Tibial artery (tissue), 4 donors: Measurements from ENCODE around the gene EIF3D.

Source experiments
- DNase-seq, 2 donors: peaks; one replicate each; pipeline ENCODE4 v3.0.0-alpha.2; 2019
- H3K27ac ChIP-seq, 2 donors: fragments of 200-600 bp; sonication (generic) in 1 of 2; 1 replicate in 1 of 2; 2 replicates in 1 of 2; pipeline ENCODE4 v1.5.1; 2018 to 2019; ENCODE audit warnings: mild to moderate bottlenecking in 1 of 2
- H3K27me3 ChIP-seq, 2 donors: fragments of 200-600 bp; sonication (generic) in 1 of 2; one replicate each; pipeline versions ENCODE4 v1.5.1 to v1.6.0; 2016 to 2019
- H3K36me3 ChIP-seq, 3 donors: fragments of 200-600 bp; sonication (generic) in 2 of 3; one replicate each; pipeline ENCODE4 v1.5.1; 2016 to 2019; ENCODE audit warnings: mild to moderate bottlenecking in 2 of 3
- H3K4me1 ChIP-seq, 4 donors: fragments of 200-600 bp; sonication (generic) in 2 of 4; 1 replicate in 3 of 4; 2 replicates in 1 of 4; pipeline ENCODE4 v1.5.1; 2016 to 2019
- H3K4me3 ChIP-seq, 2 donors: fragments of 200-600 bp; sonication (generic) in 1 of 2; 1 replicate in 1 of 2; 2 replicates in 1 of 2; pipeline ENCODE4 v1.5.1; 2018 to 2019; ENCODE audit warnings: mild to moderate bottlenecking in 2 of 2
- H3K9me3 ChIP-seq, 3 donors: fragments of 200-600 bp; sonication (generic) in 1 of 3; one replicate each; pipeline ENCODE4 v1.5.1; 2016 to 2019
- intact Hi-C: fragments of 100-400 bp; cut with DNase I; formaldehyde crosslinking; loops from one replicate; pipeline ENCODE4 v1.15.0; 2023; ENCODE audit warnings: low total_unique reads
- TF ChIP-seq, protein P1 (sequence below), 2 experiments: fragments of 200-600 bp in 1 of 2; fragments of 450-650 bp in 1 of 2; IDR thresholded peaks; one replicate each; pipeline ENCODE4 v1.5.1; 2017 to 2019; ENCODE audit warnings: antibody characterized with exemption in 2 of 2, mild to moderate bottlenecking in 1 of 2, moderate library complexity in 1 of 2

Gene EIF3D

DNA sequence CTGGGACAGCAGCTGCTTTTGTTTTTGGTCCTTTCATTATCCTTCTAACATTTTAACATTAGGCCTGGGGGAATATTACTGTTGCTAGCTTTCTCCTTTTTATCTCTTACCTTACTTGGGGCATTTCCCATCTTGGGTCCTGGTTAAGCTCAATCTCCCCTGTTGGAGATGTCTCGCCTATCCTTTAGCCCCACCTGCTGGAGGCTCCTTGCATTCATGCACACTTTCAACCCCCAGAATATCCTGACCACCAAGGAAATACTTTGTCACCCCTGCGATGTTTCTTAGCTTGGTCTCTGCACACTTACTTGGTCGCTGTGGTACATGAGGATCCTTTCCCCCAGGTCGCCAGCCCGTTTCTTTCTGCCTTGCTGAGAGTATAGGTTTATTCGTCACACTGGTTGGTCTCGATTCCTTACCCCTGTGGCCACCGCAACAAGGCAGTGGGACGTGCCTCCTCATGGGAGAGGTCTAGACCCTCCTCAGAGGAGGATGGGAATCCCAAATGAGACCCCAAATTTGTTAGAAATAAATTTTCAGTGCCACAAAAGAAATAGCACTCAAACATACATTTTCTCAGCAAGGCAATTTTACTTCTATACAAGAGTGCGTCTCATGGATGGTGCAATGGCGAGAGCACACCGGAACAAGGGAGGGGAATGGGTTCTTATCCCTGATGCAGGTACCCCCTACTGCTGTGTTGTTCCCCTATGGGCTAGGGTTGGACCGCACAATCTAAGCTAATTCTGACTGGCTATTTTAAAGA, 42.2 kb downstream of the EIF3D start:
- Histone ChIP-seq H3K27me3 (no peaks in the 10 kb centered on the region), H3K27ac (no peak overlapping the region), H3K4me3 (no peak overlapping the region), H3K4me1 (peaks cover 0 to 5% (median 2%) of the 10 kb centered on the region in 4 donors), H3K9me3 (no peaks in the 10 kb centered on the region), H3K36me3 (peaks cover 7 to 32% (median 14%) of the 10 kb centered on the region in 3 donors)
- no peak for DNase-seq
- intact Hi-C loops = no loop called here
- TF ChIP-seq, protein P1, sequence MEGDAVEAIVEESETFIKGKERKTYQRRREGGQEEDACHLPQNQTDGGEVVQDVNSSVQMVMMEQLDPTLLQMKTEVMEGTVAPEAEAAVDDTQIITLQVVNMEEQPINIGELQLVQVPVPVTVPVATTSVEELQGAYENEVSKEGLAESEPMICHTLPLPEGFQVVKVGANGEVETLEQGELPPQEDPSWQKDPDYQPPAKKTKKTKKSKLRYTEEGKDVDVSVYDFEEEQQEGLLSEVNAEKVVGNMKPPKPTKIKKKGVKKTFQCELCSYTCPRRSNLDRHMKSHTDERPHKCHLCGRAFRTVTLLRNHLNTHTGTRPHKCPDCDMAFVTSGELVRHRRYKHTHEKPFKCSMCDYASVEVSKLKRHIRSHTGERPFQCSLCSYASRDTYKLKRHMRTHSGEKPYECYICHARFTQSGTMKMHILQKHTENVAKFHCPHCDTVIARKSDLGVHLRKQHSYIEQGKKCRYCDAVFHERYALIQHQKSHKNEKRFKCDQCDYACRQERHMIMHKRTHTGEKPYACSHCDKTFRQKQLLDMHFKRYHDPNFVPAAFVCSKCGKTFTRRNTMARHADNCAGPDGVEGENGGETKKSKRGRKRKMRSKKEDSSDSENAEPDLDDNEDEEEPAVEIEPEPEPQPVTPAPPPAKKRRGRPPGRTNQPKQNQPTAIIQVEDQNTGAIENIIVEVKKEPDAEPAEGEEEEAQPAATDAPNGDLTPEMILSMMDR (IDR thresholded peaks at IDR 0.05) = peak; percentile 66 to 69

GRCh38 chr22:36481393-36482168, 47.4 kb downstream of the EIF3D start, which contains the start of gene TXN2:
TSS of gene TXN2 (minus strand) at chr22:36481640. CDS start at chr22:36480837, 803 bp downstream.
- intact Hi-C loops = no loop called here
- Histone ChIP-seq H3K27me3 (no peaks in the 10 kb centered on the region), H3K4me3 (peak within 1 kb of the TSS; percentile 82 to 85), H3K36me3 (peaks cover 17 to 39% (median 33%) of the 10 kb centered on the region in 3 donors), H3K27ac (peak within 1 kb of the TSS; percentile 92 to 99), H3K9me3 (no peaks in the 10 kb centered on the region), H3K4me1 (peaks cover 4 to 15% (median 13%) of the 10 kb centered on the region in 4 donors)
- peak; percentile 98 to 99 for DNase-seq
- TF ChIP-seq, protein P1 (IDR thresholded peaks at IDR 0.05) = no peak

DNA sequence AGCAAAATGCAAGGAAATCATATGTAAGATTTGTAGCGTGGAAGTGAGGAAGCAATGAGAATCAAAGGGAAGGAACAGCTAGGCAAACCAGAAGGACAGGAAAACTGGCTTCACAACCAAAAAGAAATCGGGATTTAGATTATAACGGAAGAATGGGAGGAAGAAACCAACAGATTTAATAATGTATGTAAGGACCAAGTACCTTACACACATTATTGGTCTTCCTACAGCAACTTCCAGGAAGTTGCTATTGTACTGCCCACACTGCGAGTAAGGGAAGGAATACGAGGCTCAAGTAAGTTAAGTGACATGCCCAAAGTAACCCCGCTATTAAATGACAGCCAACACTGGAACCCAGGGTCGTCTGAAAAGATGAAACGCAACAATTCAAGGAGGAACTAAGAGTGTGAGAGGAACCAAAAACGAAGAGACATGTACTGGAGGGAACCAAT, 48.0 kb downstream of the EIF3D start:
- TF ChIP-seq, protein P1 (IDR thresholded peaks at IDR 0.05) = no peak
- no peaks in the 10 kb centered on the region for H3K9me3 ChIP-seq
- peaks cover 4 to 15% (median 13%) of the 10 kb centered on the region in 4 donors for H3K4me1 ChIP-seq
- H3K27ac ChIP-seq = peak overlapping the region; percentile 92 to 99
- intact Hi-C loops = no loop called here
- H3K4me3 ChIP-seq = peak overlapping the region; percentile 82 to 85
- peaks cover 23 to 45% (median 39%) of the 10 kb centered on the region in 3 donors for H3K36me3 ChIP-seq
- H3K27me3 ChIP-seq = no peaks in the 10 kb centered on the region
- no peak for DNase-seq

DNA sequence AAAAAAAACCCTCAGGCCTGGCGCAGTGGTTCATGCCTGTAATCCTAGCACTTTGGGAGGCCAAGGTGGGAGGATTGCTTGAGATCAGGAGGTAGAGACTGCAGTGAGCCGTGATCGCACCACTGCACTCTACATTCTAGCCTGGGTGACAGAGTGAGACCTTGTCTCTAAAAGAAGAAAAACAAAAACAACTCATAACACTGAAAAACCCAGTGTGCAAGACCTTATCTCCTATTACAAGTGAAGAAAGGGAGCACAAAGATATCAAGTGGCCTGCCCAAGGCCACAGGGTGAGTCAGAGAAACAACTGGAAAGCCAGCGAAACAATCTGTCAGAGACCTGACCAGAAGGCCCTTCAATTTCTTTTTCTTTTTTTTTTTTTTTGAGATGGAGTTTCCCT, 50.0 kb downstream of the EIF3D start:
- intact Hi-C loops = no loop called here
- no peaks in the 10 kb centered on the region for H3K27me3 ChIP-seq
- no peak overlapping the region for H3K27ac ChIP-seq
- peaks cover 4 to 24% (median 14%) of the 10 kb centered on the region in 4 donors for H3K4me1 ChIP-seq
- H3K36me3 ChIP-seq = peaks cover 36 to 65% (median 58%) of the 10 kb centered on the region in 3 donors
- no peaks in the 10 kb centered on the region for H3K9me3 ChIP-seq
- H3K4me3 ChIP-seq = no peak overlapping the region
- TF ChIP-seq, protein P1 (IDR thresholded peaks at IDR 0.05) = no peak
- DNase-seq = no peak

DNA sequence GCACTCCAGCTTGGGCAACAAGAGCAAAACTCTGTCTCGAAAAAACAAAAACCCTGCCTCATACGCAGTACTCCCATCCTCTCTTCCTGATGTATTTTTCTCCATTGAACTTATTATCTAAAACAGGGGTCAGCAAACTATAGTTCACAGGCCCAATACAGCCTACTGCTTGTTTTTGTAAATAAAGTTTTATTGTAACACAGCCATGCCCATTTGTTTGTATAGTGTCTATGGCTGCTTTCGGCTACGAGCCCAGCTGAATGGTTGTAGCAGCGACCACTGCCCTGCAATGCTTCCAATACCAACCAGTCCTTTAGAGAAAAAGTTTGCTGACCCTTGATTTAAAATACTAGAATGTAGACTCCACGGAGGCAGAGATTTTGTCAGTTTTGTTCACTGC, 53.6 kb downstream of the EIF3D start:
- Histone ChIP-seq H3K36me3 (peaks cover 36 to 95% (median 61%) of the 10 kb centered on the region in 3 donors), H3K4me1 (peaks cover 2 to 49% (median 14%) of the 10 kb centered on the region in 4 donors)
- TF ChIP-seq, protein P1 (IDR thresholded peaks at IDR 0.05) = no peak

More for the DNA sequence above, 53.6 kb downstream of the EIF3D start:
- no peaks in the 10 kb centered on the region for H3K27me3 ChIP-seq
- H3K9me3 ChIP-seq = no peaks in the 10 kb centered on the region
- no peak overlapping the region for H3K27ac ChIP-seq
- no peak overlapping the region for H3K4me3 ChIP-seq
- intact Hi-C loops = no loop called here
- no peak for DNase-seq
